HT-29 (cell line): Measurements from ENCODE around the gene GBP1. TPM values are rescaled to one million over a fixed set of nuclear protein-coding genes. Genes with fewer than 3 reads are reported as not detected.
"Not testable (repeated sequence)": the region's sequence is repeated elsewhere in the genome, so short reads cannot be mapped to it uniquely, and the experiment has no call there.

Source experiments
- DNase-seq: peaks from one replicate; pipeline ENCODE4 v3.0.0-alpha.2; 2015; ENCODE audit warnings: low spot score
- total RNA-seq: library from RNA; depleted of rRNA; stranded (reverse); fragments of >200 nt; shearing (Covaris generic); gene quantifications from 2 replicates; pipeline ENCODE4 v1.2.3, GENCODE V29; 2014

The GBP1 gene
- total RNA-seq, 1 experiment from 2014 or later: 2.7 TPM

DNA sequence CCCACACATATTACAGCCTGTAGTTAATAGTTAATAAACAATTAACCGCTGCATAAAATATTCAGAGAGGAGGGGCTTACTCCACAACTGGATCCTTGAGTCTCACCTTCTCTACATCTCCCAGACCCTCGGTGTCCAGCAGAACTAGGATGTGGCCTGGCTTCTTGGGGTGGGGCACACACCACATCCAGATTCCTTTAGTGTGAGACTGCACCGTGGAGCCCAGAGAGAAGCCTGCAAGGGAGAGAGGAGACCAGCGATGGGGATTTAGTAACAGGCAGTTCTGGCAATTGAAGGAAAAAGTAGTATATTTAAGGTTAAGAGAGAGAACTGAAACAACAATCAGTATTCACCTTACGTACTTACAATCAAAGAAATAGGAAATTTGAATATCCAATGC lies 4.9 kb downstream of the GBP1 start:
- DNase-seq: no peak

DNA sequence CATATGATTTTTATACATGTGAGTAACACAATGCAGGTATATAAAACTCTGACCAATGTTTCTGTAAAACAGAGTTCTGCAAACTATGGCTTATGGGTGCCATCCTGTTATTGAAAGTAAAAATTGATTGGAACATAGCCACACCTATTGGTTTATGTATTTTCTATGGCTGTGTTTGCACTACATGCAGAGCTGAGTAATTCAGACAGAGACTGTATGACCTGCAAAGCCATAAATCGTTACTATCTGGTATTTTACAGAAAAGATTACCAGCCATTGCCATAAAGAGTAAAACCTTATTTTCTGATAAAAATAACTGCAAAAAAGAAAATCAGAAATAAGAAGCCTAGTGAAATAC lies 13.1 kb downstream of the GBP1 start:
- DNase-seq: no peak

DNA sequence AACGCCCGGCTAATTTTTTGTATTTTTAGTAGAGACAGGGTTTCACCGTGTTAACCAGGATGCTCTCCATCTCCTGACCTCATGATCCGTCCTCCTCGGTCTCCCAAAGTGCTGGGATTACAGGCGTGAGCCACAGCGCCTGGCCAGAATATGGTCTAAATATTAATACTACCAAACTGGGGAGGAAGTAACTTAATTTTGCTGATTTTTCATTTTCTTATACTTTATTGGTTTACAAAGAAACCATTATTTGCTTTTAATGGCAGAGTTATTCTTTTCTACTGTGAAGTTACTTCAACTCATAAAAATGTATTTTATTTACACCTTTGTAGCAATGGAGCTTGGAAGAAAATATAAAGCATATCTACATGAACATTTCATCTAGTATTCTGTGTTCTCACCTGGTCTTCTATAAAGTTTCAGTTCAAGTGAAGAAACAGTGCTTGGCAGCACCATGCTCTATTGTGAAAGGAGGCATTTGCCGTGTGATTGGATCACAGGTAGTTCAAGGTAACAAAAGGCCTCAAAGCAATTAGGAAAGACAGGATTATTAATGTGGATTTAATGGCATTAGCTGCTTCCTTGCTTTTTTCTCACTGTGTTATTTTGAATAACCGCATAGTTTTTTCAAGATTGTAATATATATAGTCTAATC lies 13.6 kb downstream of the GBP1 start:
- DNase-seq: no peak

DNA sequence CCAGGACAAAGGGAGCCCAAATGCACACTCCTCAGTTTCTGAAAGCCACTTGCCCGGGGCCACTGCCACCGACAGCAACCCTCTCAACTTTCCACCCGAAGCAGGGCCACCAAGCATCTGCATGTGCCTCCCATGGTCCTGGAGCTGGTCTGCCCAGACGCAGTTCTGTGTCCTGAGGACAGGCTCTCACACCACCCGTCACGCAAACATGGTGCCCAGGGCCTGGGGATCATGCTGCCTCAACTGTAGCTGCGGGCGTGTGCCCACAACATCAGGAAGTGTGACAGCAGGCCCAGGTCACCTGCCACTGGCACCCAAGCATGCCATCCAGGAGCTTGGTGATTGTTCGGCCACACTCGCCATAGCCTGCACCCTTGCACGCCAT lies 14.4 kb downstream of the GBP1 start:
- DNase-seq: no peak

DNA sequence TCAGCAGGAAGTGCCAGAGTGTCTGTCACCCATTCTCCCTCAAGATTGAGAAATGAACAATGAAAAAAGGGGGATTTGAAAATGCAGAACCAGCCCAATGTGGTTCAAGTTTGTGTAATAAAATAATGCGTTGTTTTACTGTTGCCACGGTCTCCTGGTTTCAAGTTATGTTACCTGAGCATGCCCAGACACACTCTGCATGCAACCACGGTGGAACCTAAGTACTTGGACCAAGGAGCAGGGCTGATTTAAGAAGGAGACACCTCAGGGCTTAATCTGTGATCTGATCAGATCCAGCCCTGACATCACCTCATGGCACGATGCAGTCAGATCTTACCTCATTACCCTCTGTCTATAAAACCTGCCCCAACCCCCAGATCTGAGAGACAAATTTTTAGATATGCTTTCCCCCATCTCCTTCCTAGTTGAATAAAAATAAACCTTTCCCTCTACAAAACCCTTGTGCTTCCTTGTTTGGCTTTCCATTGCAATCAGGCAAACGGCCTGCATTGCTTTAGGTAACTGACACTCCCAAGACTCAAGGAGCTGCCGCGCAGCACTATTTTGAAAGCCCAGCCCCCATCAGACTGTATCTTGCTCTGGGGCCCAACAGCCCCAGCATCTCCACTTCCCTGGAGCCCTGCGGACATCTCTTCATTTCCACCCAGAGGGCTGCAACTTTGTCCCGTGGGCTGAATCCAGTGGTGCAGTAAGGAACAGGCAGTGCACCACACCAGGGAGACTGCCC lies 14.9 kb downstream of the GBP1 start:
- not testable (repeated sequence) for DNase-seq

DNA sequence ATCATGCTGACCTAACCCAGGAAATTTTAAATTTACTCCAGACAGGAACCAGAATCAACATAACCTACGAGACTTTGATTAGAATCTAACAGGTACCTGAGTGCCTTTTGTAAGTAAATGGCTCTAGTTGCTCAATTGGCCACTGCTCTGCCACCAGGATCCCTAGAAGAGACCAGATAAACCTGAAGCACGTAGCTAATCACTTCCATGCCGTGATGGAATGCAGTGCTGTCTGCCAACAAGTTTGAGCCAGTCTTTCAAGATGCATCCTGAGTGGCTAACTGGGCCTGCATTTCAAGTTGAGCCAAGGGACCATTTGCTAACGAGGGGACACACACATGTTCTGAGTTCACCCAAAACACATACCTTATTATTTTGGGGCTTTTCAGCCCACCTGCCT lies 15.8 kb downstream of the GBP1 start:
- not testable (repeated sequence) for DNase-seq

DNA sequence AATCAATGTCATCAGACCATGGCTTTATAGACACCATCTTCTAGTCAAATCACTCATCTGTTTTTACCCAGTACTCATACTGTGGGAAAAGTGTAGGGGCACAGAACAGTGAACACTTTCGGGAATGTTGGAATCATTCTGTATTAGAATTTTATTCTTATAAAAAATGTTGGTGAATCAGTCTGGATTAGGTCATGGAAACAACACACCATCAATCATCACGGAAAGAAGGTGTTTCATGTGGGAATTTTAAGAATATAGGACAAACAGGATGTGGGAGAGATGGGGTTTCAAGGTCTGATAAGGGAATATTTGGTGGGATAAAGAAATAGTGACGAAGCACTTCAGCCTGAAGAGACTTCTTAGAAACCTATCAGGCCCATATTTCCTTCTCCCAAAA lies 17.3 kb downstream of the GBP1 start:
- no peak for DNase-seq

DNA sequence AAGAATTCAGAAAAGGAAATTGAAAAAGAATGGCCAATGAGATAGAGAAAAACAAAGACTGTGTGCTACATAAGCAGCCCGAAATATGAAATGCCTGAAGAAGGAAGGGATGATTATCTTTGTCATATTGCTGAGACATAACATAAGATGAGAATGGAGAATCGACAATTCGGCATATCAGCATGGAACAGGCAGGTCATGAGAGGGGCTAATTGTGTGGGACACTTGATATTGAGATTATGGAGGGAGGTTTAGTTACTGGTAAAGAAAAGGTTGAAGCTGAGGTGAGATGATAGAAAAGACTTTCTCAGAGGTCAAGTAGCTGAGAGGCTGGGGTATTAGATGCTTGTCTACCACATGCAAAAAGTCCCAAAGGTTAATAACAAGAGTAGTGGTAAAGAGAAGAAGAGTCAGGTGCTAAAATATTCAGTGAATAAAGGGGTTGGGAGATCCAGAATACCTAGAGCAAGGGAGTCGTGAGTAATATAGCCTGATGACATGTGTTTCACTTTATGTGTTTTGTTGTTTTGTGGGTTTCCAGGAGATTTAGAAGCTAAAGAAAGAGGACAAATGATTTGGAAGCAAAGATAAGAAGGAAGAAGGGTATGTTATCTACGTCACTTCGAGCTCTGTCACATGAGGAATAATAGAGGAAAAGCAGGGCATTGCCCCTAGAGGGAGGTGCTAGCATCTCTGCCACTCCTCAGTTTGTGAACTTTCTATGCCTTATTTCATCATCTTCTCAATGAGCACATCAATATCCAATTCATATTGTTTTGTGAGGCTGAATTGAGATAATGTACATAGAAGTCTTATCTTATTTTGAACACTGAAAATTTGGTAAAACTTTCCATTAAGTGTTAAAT lies 18.5 kb downstream of the GBP1 start:
- not testable (repeated sequence) for DNase-seq

DNA sequence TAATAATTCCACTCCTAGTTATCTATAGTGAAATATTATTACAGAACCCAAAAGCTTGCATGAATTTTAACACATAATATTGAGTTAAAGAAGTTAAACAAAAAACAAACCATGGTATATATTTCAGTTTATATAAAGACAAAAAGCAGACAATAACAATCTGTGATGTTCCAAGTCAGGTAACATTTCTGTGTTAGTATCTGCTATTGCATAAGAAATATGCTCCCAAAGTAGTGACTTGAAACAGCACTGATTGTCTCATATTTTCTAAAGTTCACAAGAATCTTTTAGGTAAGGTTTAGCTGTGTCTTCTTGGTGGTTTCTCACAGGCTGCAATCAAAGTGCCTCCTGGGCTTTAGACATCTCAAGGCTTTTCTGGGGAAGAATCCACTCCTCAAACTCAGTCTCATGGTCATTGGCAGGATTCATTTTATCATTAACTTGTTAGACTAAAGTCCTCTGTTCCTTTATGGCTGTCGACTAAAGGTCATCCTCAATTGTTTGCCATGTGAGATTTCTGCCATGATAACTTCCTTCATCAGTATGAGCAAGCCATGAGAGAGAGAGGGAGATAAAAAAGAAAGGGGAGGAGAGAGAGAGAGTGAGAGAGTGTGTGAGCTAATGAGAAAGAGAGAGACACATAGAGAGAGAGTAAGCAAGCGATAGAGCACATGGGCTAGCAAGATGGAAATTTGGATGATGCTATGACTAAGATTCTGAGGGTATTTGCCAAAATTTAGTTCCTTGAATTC lies 19.9 kb downstream of the GBP1 start:
- peak; percentile 79 for DNase-seq

DNA sequence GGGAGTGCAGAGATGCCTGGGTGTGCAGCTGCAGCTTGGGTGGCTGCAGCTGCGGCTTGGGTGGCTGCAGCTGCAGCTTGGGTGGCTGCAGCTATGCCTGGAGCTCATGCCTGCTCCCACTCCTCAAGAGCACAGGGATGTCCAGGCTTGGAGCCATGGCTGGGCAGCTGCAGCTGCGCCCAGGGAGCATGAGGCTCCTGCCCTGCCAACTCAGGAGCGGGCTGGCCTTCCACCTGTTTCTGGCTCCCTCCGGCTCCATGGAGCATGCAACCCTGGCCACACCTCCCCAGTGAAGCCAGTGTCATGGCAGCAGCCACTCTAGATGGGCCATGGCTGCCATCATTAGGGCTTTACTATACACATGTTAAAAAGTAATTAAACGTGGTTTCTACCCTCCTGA lies 21.1 kb downstream of the GBP1 start:
- DNase-seq: no peak

DNA sequence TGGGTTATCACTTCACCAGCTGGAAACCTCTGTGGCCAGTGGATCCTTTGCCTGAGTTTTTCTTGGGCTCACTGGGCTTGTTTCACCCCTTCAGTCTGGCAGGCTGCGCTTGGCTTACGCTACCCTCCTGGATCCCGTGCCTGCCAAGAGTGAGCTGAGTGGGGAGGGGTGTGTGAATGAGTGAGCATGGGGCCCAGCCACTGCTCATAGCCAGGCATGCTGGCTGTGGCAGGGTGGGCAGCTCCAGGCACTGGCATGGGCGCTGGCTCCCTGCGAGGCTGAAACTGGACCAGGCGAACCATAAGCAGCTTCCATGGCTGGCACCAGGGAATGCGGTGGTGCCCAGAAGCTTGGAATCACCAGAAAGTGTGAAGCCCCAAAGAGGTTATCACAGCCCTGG lies 22.5 kb downstream of the GBP1 start:
- no peak for DNase-seq

DNA sequence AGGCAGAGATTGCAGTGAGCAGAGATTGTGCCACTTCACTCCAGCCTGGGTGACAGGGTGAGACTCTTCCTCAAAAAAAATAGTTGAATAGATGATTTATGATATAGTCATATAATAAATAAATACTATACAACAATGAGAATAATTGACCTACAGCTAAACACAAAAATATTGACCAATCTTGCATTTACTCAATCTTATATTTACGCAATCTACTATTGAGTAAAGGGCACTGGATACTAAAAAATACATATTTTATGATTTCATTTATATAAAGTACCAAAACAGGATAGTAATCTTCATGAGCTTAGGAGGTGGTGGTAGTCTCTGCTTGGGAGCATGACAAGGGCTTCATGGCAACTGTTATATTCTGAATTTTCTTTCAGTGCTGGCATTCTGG lies 23.3 kb downstream of the GBP1 start:
- no peak for DNase-seq

DNA sequence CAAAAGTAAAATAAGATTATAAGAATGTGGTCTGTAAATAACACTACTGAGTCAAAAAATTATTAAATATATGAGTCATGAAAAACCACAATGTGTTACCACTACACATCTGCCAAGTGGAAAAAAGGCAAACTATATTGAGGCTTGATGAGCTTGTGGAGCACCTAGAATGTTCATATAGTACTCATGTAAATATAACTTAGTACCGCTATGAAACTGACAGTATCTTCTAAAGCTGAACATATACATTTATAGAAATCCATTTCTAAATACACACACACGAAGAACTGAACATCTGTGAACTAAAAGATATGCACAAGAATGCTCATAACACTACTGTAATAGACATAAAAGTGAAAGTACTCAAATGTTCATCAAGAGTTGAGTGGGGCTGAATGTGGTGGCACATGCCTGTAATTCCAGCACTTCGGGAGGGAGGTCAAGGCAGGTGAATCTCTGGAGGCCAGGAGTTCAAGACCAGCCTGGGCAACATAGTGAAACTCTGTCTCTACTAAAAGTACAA lies 23.8 kb downstream of the GBP1 start:
- DNase-seq: no peak

DNA sequence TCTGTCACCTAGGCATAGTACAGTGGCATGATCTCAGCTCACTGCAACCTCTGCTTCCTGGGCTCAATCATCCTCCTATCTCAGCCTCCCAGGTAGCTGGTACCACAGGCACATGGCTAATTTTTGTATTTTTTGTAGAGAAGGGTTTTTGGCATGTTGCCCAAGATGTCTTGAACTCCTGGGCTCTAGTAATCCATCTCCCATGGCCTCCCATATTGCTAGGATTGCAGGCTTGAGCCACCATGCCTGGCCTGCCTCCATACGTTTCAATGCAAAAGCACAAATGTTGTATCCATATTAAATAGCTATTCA lies 24.7 kb downstream of the GBP1 start:
- DNase-seq: no peak

DNA sequence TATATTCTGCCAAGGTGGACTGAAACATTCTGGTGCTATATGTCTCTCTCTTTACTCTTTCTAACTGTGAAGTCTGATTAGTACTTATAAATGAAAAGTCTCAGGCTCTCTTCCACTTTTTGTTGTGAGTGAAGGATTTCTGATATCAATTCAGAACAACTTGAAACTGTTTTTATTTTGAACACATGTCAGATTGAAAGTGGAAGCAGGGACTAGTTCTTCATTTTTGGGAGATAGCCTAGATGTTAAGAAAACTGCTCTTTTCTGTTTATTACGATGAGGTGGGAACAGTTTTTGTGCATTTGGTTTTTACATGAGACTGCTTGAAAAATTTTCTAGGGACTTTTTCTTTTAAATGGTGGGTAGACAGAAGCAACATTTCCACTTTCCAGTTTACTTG lies 27.8 kb downstream of the GBP1 start:
- DNase-seq: no peak

DNA sequence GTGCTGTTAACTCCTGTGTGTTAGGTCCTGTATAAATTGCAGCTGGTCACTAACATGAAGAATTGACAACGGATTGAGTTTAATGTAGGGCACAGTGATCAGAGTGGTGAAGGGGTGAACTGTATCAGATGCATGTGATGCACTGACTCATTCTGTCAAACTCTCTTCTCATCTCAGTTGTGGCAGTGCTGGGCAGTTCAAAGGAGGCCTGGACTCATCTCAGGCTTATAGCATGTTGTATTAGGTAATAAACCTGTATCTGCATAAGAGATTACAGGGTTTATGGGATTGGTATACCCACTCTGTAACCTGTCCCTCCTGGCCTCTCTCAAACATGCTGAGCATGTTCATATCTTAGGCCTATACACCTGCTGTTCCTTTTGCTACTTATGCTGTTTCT lies 29.9 kb downstream of the GBP1 start:
- no peak for DNase-seq

DNA sequence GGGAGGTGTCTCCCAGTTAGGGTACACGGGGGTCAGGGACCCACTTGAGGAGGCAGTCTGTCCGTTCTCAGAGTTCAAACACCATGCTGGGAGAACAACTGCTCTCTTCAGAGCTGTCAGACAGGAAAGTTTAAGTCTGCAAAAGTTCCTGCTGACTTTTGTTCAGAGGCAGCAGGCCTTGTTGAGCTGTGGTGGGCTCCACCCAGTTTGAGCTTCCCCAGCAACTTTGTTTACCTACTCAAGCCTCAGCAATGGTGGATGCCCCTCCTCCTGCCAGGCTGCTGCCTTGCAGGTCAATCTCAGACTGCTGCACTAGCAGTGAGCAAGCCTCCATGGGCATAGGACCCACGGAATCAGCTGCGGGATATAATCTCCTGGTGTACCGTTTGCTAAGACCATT lies 31.0 kb downstream of the GBP1 start:
- DNase-seq: peak; percentile 23

DNA sequence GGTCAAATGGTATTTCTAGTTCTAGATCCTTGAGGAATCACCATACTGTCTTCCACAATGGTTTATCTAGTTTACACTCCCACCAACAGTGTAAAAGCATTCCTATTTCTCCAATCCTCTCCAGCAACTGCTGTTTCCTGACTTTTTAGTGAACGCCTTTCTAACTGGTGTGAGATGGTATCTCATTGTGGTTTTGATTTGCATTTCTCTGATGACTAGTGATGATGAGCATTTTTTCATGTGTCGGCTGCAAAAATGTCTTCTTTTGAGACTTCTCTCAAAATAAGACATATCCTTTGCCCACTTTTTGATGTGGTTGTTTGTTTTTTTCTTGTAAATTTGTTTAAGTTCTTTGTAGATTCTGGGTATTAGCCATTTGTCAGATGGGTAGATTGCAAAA lies 36.0 kb downstream of the GBP1 start:
- DNase-seq: not testable (repeated sequence)

DNA sequence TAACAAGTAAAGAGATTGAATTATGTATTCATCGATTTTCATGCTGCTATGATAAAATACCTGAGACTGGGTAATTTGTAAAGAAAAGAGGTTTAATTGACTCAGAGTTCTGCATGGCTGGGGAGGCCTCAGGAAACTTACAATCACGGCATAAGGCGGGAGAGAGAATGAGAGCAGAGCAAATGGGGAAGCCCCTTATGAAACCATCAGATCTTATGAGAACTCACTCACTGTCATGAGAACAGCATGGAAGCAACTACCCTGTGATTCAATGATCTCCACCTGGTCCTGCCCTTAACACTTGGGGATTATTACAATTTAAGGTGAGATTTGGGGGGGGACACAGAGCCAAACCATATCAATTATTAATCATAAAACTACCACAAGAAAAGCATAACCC lies 39.1 kb downstream of the GBP1 start:
- no peak for DNase-seq

DNA sequence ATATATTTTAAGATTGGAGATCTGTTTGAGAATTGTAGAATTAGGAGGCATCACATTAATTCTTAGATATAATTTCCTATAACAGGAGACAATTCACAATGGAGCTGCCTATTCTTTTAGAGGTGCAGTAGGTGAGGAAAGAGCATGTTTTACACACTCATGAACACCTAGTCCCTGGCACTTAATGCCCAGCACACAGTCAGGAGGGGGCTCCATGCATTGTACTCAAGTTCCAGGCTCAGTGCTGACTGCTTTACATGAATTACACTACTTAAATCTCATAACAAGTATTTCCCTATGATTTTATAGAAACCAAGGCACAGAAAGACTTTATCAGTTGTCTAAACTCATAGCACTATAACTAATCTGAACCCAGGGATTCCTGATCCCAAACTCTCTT lies 42.0 kb downstream of the GBP1 start:
- no peak for DNase-seq

DNA sequence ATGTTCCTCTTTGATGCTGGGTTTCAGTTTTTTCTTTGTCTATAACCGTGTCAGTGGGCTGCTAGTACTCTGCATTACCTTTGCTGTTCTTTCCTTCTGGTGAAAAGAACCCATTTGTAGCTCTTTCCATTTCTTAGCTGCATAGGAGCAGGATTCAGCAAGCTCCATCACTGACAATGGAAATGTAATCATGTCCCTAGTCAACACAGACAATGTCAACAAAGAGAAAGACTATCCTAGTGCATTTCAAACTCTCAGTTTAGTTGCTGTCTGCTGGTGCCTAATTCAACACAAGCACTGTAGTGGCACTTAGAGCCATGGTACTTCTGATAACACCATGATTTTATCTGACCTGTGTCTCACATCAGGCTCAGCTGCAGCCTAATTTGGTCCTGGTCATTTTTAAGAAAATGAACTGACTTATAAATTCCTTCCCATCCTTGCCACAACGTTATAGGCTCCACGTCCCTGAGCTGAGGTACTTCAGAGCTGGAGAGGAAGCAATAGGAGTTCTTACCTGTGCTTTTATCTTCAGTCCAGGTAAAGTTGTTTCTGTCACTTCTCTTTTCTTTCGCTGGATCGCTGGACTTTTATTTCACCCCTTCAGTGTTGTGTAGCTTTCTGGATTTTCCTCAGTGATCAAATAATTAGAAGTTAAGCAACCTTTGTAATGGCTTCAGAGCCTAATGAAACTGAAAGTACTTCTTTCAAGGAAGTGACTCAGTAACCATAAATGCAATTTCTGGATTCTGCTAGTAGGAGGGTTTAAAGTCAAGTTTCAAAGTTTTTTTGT lies 42.6 kb downstream of the GBP1 start, which contains the start of gene GBP3:
TSS of gene GBP3 (minus strand) at position 700 of the 793 bp plus-strand sequence. CDS start 2,145 bp downstream, outside the sequence.
- peak; percentile 77 for DNase-seq
